ENCODE results near the gene KCNH1. TPM values are rescaled to one million over a fixed set of nuclear protein-coding genes. Genes with fewer than 3 reads are reported as not detected.

The KCNH1 gene
- total and polyA plus RNA-seq, 2 donors from 2014 or later: 0.54 TPM; not detected in 1

- Histone ChIP-seq H3K27ac (ENCODE audit: low read depth in 2 of 2, low read length in 2 of 2) (no peak overlapping the region), H3K9ac (ENCODE audit: low read length in 3 of 3) (no peak overlapping the region), H3K9me3 (ENCODE audit: control insufficient read depth in 2 of 3, insufficient read depth in 1 of 3, low read length in 3 of 3) (no peaks in the 10 kb centered on the region), H3K4me1 (ENCODE audit: control insufficient read depth in 2 of 3, insufficient read depth in 2 of 3, low read depth in 1 of 3, low read length in 3 of 3) (no peaks in the 10 kb centered on the region), H3K27me3 (ENCODE audit: control insufficient read depth, insufficient read depth, low read length) (no peaks in the 10 kb centered on the region), H3K4me3 (ENCODE audit: low read length in 3 of 3) (no peak overlapping the region), H3K36me3 (ENCODE audit: control insufficient read depth in 2 of 3, insufficient read depth in 3 of 3, low read length in 3 of 3) (no peaks in the 10 kb centered on the region)
- DNase-seq (no peak), FAIRE-seq (no peak)
- no peak for TF ChIP-seq CTCF (IDR thresholded peaks at IDR 0.05; ENCODE audit: borderline replicate concordance, extremely low read depth, insufficient read depth)
- intact Hi-C loops (cut with DNase I): no loop called here
Measured at GRCh38 chr1:210700511-210700910, 433.4 kb downstream of the KCNH1 start.

DNA sequence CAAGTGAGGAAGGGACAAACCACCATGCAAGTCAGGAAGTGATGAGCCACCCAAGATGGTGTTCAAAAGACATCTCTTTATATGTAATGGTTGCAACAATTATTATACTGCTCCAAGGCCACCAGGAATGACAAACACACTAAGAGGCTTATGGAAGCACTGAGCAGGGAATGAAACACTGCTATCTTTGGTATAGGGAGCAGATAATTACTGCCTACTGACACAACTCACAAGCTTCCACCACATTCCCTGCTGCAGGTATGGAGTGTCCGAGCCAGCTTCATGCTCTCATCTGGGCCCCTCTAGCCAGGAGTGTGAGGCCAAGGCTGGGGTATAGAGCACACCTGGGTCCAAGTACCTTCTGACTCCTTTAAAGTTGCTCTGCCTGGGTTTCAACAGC lies 433.9 kb downstream of the KCNH1 start:
- no peaks in the 10 kb centered on the region for H3K4me1 ChIP-seq (ENCODE audit: control insufficient read depth in 2 of 3, insufficient read depth in 2 of 3, low read depth in 1 of 3, low read length in 3 of 3)
- DNase-seq: no peak
- TF ChIP-seq CTCF (IDR thresholded peaks at IDR 0.05; ENCODE audit: borderline replicate concordance, extremely low read depth, insufficient read depth): no peak
- H3K36me3 ChIP-seq (ENCODE audit: control insufficient read depth in 2 of 3, insufficient read depth in 3 of 3, low read length in 3 of 3): no peaks in the 10 kb centered on the region
- H3K4me3 ChIP-seq (ENCODE audit: low read length in 3 of 3): no peak overlapping the region
- H3K9me3 ChIP-seq (ENCODE audit: control insufficient read depth in 2 of 3, insufficient read depth in 1 of 3, low read length in 3 of 3): no peaks in the 10 kb centered on the region
- no peak for FAIRE-seq
- no peak overlapping the region for H3K9ac ChIP-seq (ENCODE audit: low read length in 3 of 3)
- intact Hi-C loops (cut with DNase I): no loop called here
- H3K27ac ChIP-seq (ENCODE audit: low read depth in 2 of 2, low read length in 2 of 2): no peak overlapping the region
- no peaks in the 10 kb centered on the region for H3K27me3 ChIP-seq (ENCODE audit: control insufficient read depth, insufficient read depth, low read length)

DNA sequence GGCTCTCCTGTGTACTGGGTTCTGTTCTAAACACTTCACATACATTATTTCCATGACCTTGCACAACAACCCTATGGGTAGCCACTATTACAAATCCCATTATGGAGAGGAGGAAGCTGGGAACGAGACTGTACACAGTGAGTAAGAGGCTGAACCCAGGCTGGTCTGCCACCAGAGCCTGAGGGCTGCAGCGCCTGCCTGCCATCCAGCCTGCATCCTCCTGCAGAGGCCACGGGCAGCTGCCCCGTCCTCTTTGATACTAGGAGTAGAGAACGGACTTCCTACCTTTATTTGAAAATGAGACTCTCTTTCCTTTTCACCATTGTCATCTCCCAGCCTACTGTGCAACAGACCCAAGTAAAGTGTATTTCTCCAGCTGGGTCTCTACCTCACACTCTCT lies 435.3 kb downstream of the KCNH1 start:
- no peaks in the 10 kb centered on the region for H3K9me3 ChIP-seq (ENCODE audit: control insufficient read depth in 2 of 3, insufficient read depth in 1 of 3, low read length in 3 of 3)
- H3K27ac ChIP-seq (ENCODE audit: low read depth in 2 of 2, low read length in 2 of 2): no peak overlapping the region
- DNase-seq (no peak), FAIRE-seq (no peak)
- intact Hi-C loops (cut with DNase I): no loop called here
- no peaks in the 10 kb centered on the region for H3K4me1 ChIP-seq (ENCODE audit: control insufficient read depth in 2 of 3, insufficient read depth in 2 of 3, low read depth in 1 of 3, low read length in 3 of 3)
- no peaks in the 10 kb centered on the region for H3K36me3 ChIP-seq (ENCODE audit: control insufficient read depth in 2 of 3, insufficient read depth in 3 of 3, low read length in 3 of 3)
- no peak overlapping the region for H3K9ac ChIP-seq (ENCODE audit: low read length in 3 of 3)
- H3K4me3 ChIP-seq (ENCODE audit: low read length in 3 of 3): no peak overlapping the region
- no peaks in the 10 kb centered on the region for H3K27me3 ChIP-seq (ENCODE audit: control insufficient read depth, insufficient read depth, low read length)
- no peak for TF ChIP-seq CTCF (IDR thresholded peaks at IDR 0.05; ENCODE audit: borderline replicate concordance, extremely low read depth, insufficient read depth)

DNA sequence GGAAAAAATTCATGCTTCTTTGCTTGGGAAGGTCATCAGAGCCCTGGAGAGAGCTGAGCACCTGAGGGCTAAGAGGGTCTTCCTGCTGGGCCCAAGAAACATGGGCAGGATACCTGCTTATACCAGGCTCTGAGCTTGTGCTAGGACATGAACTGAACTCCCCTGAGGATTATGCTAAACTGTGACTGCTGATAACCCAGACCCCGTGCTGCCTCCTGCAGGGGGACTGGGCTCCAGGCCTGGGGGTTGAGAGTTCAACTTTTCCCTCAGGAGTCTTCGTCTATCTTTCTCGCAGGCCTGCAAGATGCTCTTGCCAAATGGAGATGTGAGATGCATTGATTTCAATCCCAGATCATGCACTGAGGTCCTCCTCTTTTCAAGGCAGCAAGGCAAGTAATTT lies 436.8 kb downstream of the KCNH1 start:
- H3K4me1 ChIP-seq (ENCODE audit: control insufficient read depth in 2 of 3, insufficient read depth in 2 of 3, low read depth in 1 of 3, low read length in 3 of 3): no peaks in the 10 kb centered on the region
- TF ChIP-seq CTCF (IDR thresholded peaks at IDR 0.05; ENCODE audit: borderline replicate concordance, extremely low read depth, insufficient read depth): no peak
- FAIRE-seq: no peak
- DNase-seq: no peak
- H3K9me3 ChIP-seq (ENCODE audit: control insufficient read depth in 2 of 3, insufficient read depth in 1 of 3, low read length in 3 of 3): no peaks in the 10 kb centered on the region
- H3K36me3 ChIP-seq (ENCODE audit: control insufficient read depth in 2 of 3, insufficient read depth in 3 of 3, low read length in 3 of 3): no peaks in the 10 kb centered on the region
- H3K27me3 ChIP-seq (ENCODE audit: control insufficient read depth, insufficient read depth, low read length): no peaks in the 10 kb centered on the region
- H3K9ac ChIP-seq (ENCODE audit: low read length in 3 of 3): no peak overlapping the region
- H3K4me3 ChIP-seq (ENCODE audit: low read length in 3 of 3): no peak overlapping the region
- no peak overlapping the region for H3K27ac ChIP-seq (ENCODE audit: low read depth in 2 of 2, low read length in 2 of 2)
- intact Hi-C loops (cut with DNase I): no loop called here

Data from kidney (tissue), 14 donors.